DND-41 (cell line): ENCODE results near the gene MMP8.

Source experiments
- ATAC-seq: fragments of 200-7000 bp; cut with Tn5 transposase; 3 replicates; pipeline ENCODE4 v1.9.1; 2021; ENCODE audit warnings: low read depth; ENCODE audit not compliant: insufficient read depth
- DNase-seq: peaks from one replicate; pipeline ENCODE4 v3.0.0-alpha.2; 2020
- H2AFZ ChIP-seq: 2 replicates; pipeline ENCODE4 v1.6.0; 2012; ENCODE audit warnings: low read depth, low read length
- H3K27ac ChIP-seq: 2 replicates; pipeline ENCODE4 v1.5.1; 2012; ENCODE audit warnings: low read length, inconsistent platforms
- H3K27me3 ChIP-seq: fragments of 200-600 bp; sonication (generic); 2 replicates; pipeline ENCODE4 v1.6.0; 2012; ENCODE audit warnings: low read length, mild to moderate bottlenecking, inconsistent platforms; ENCODE audit not compliant: insufficient read depth, poor library complexity
- H3K36me3 ChIP-seq: 2 replicates; pipeline ENCODE4 v1.5.1; 2012; ENCODE audit warnings: low read length, inconsistent platforms; ENCODE audit not compliant: insufficient read depth
- H3K4me1 ChIP-seq: 2 replicates; pipeline ENCODE4 v1.5.1; 2012; ENCODE audit warnings: mild to moderate bottlenecking, low read length; ENCODE audit not compliant: insufficient read depth
- H3K4me2 ChIP-seq: 2 replicates; pipeline ENCODE4 v1.6.0; 2012; ENCODE audit warnings: mild to moderate bottlenecking, moderate library complexity, low read length, inconsistent platforms; ENCODE audit not compliant: insufficient read depth
- H3K4me3 ChIP-seq, 2 experiments: fragments of 200-600 bp in 1 of 2; shearing (Covaris generic) in 1 of 2; 2 replicates each; pipeline ENCODE4 v1.5.1; 2012 to 2016; ENCODE audit warnings: inconsistent platforms in 2 of 2, low read length in 2 of 2, mild to moderate bottlenecking in 2 of 2, low read depth in 1 of 2, moderate library complexity in 1 of 2
- H3K79me2 ChIP-seq: 2 replicates; pipeline ENCODE4 v1.6.0; 2012; ENCODE audit warnings: low read length, inconsistent platforms; ENCODE audit not compliant: insufficient read depth
- H3K9ac ChIP-seq: 2 replicates; pipeline ENCODE4 v1.6.0; 2012; ENCODE audit warnings: low read depth, mild to moderate bottlenecking, inconsistent platforms, low read length, moderate library complexity
- H3K9me3 ChIP-seq: 2 replicates; pipeline ENCODE4 v1.5.1; 2012; ENCODE audit warnings: low read length, moderate library complexity, mild to moderate bottlenecking, inconsistent platforms; ENCODE audit not compliant: insufficient read depth, severe bottlenecking
- H4K20me1 ChIP-seq: 2 replicates; pipeline ENCODE4 v1.6.0; 2012; ENCODE audit warnings: low read length; ENCODE audit not compliant: insufficient read depth
- EZH2 ChIP-seq: IDR thresholded peaks from 3 replicates; pipeline ENCODE4 v1.6.1; 2012; ENCODE audit warnings: borderline replicate concordance, low read depth, mild to moderate bottlenecking, moderate library complexity, low read length, inconsistent platforms; ENCODE audit not compliant: severe bottlenecking
- TF ChIP-seq, protein P1 (sequence below): IDR thresholded peaks from 2 replicates; pipeline ENCODE4 v1.5.1; 2012; ENCODE audit warnings: borderline replicate concordance, low read length, moderate library complexity, mild to moderate bottlenecking; ENCODE audit not compliant: poor library complexity, severe bottlenecking; ENCODE audit errors: extremely low read depth

The MMP8 gene, protein sequence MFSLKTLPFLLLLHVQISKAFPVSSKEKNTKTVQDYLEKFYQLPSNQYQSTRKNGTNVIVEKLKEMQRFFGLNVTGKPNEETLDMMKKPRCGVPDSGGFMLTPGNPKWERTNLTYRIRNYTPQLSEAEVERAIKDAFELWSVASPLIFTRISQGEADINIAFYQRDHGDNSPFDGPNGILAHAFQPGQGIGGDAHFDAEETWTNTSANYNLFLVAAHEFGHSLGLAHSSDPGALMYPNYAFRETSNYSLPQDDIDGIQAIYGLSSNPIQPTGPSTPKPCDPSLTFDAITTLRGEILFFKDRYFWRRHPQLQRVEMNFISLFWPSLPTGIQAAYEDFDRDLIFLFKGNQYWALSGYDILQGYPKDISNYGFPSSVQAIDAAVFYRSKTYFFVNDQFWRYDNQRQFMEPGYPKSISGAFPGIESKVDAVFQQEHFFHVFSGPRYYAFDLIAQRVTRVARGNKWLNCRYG

DNA sequence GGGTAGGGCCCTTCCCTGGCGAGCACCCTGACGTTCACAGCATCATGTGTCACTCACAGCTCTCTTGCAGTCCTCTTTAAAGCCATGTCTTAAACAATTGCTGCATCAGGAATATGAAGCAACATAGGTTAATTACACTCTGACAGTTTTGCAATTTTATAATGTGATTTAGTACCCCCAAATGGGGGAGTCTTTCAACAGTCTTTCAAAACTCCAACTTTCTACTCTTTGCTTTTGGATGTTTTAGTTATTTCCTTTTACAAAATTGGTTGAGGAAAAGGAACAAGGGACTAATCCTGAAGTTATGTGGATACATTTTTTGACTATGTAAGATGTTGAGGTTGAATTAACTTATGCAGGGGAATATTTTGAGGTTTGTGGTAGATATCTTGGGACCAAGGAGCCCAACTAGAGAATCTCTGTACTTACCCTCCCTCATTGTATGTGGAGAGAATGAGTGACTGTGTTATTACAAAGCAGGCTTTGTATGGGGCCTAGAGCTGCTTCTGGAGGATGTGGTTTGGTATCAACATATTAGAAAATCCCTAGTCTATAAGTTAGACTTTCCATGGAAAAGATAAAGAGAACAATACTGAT lies at the start of gene MMP8:
TSS of gene MMP8 (minus strand) at position 51 of the 597 bp plus-strand sequence. CDS start 99 bp downstream, outside the sequence.
- no peak for ATAC-seq
- Histone ChIP-seq H3K36me3 (no peaks in the 10 kb centered on the region), H3K79me2 (no peaks in the 10 kb centered on the region), H2AFZ (no peak within 1 kb of the TSS), H3K4me1 (no peaks in the 10 kb centered on the region), H3K4me3 (no peak within 1 kb of the TSS), H3K27ac (no peak within 1 kb of the TSS), H3K4me2 (no peak within 1 kb of the TSS), H3K9me3 (no peaks in the 10 kb centered on the region), H3K27me3 (no peaks in the 10 kb centered on the region), H3K9ac (no peak within 1 kb of the TSS), H4K20me1 (no peaks in the 10 kb centered on the region)
- TF ChIP-seq, protein P1, sequence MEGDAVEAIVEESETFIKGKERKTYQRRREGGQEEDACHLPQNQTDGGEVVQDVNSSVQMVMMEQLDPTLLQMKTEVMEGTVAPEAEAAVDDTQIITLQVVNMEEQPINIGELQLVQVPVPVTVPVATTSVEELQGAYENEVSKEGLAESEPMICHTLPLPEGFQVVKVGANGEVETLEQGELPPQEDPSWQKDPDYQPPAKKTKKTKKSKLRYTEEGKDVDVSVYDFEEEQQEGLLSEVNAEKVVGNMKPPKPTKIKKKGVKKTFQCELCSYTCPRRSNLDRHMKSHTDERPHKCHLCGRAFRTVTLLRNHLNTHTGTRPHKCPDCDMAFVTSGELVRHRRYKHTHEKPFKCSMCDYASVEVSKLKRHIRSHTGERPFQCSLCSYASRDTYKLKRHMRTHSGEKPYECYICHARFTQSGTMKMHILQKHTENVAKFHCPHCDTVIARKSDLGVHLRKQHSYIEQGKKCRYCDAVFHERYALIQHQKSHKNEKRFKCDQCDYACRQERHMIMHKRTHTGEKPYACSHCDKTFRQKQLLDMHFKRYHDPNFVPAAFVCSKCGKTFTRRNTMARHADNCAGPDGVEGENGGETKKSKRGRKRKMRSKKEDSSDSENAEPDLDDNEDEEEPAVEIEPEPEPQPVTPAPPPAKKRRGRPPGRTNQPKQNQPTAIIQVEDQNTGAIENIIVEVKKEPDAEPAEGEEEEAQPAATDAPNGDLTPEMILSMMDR, result no peak
- no peak for TF ChIP-seq EZH2
- DNase-seq, result no peak

DNA sequence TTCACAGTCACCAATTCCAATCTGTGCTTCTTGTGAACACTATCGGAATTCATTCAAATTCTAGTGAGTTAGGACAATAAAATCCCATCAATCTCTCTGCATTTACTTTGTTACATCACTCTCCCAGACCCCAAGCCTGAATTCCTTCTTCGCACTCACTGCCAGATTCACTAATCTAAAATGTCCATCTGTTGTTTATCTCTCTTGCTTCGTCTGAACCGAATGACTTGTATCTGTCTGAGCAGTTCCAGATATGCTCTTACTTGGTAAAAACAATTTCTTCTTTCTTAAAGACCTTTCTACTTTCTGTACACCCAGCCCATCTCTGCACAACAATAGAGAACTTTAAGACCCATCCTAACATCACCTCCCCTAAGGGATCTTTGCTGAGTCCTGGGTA lies 48.6 kb upstream of the MMP8 start:
- Histone ChIP-seq H3K4me1 (no peaks in the 10 kb centered on the region), H3K4me2 (no peak overlapping the region), H3K27me3 (peaks cover 8% of the 10 kb centered on the region), H3K9me3 (no peaks in the 10 kb centered on the region), H3K4me3 (no peak overlapping the region), H3K36me3 (no peaks in the 10 kb centered on the region), H3K9ac (no peak overlapping the region), H3K79me2 (no peaks in the 10 kb centered on the region), H3K27ac (no peak overlapping the region), H2AFZ (no peak overlapping the region), H4K20me1 (no peaks in the 10 kb centered on the region)
- no peak for ATAC-seq
- DNase-seq, result no peak
- TF ChIP-seq EZH2, result no peak
- TF ChIP-seq, protein P1, result no peak

DNA sequence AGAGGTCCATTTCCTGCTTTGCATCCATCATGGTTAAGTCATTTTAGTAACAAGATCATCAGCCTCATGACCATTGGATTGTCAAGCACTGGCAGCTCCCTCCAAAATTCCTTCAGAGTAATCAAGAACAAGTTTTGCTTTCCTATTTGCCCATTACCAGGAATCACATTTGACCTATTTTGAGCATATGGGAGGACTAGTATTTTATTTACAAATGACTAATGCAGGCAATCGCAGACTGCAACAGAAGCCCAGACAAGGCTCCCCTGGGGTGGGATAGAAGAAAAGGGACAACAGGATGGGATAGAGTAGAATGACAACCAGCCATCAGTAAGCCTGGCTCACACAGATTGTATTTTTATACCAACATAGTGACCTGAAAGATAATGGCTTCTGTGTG lies 46.6 kb upstream of the MMP8 start:
- DNase-seq, result no peak
- Histone ChIP-seq H3K27me3 (peaks cover 2% of the 10 kb centered on the region), H2AFZ (no peak overlapping the region), H3K79me2 (no peaks in the 10 kb centered on the region), H3K27ac (no peak overlapping the region), H3K4me3 (no peak overlapping the region), H3K9me3 (no peaks in the 10 kb centered on the region), H3K36me3 (no peaks in the 10 kb centered on the region), H4K20me1 (no peaks in the 10 kb centered on the region), H3K4me1 (no peaks in the 10 kb centered on the region), H3K4me2 (no peak overlapping the region), H3K9ac (no peak overlapping the region)
- TF ChIP-seq EZH2, result no peak
- TF ChIP-seq, protein P1, result no peak
- no peak for ATAC-seq
